IMR-90 (cell line): Measurements from ENCODE around the gene ASB11. TPM values are rescaled to one million over a fixed set of nuclear protein-coding genes. Genes with fewer than 3 reads are reported as not detected.

ENCODE experiments used
- ATAC-seq: fragments of 200-7000 bp; cut with Tn5 transposase; 2 replicates; pipeline ENCODE4 v1.9.1; 2020; ENCODE audit warnings: low read depth, mild to moderate bottlenecking, moderate library complexity
- BruUV-seq: library from RNA; stranded (reverse); fragments of 400-500 nt; replicated peaks from 2 replicates; lab custom pipeline; 2021; lab: Mats Ljungman, UMichigan
- CTCF ChIA-PET: fragments of 300-600 bp; formaldehyde crosslinking; extraction: SDS; loops from one replicate; lab custom pipeline; 2021; ENCODE audit warnings: antibody characterized with exemption; lab: Yijun Ruan, JAX
- POLR2A ChIA-PET: fragments of 300-600 bp; sonication (Branson Sonifier 250); formaldehyde crosslinking; loops from one replicate; lab custom pipeline; 2022; ENCODE audit warnings: antibody characterized with exemption; ENCODE audit not compliant: unreplicated experiment; lab: Charles Lee
- DNase-seq: peaks from one replicate; pipeline ENCODE4 v3.0.0; 2013
- H2AFZ ChIP-seq: replicated peaks from 2 replicates; pipeline ENCODE3; 2013; ENCODE audit warnings: low read length, mild to moderate bottlenecking; ENCODE audit not compliant: poor library complexity
- H2AK5ac ChIP-seq: 2 replicates; pipeline ENCODE4 v1.6.1; 2013; ENCODE audit warnings: low read depth, low read length, inconsistent platforms
- H2AK9ac ChIP-seq: replicated peaks from 2 replicates; pipeline ENCODE3; 2013; ENCODE audit warnings: mild to moderate bottlenecking, low read depth, low read length, moderate library complexity; ENCODE audit not compliant: poor library complexity
- H2BK120ac ChIP-seq: 2 replicates; pipeline ENCODE4 v1.6.1; 2013; ENCODE audit warnings: low read depth, low read length, inconsistent platforms
- H2BK15ac ChIP-seq: 3 replicates; pipeline ENCODE4 v1.6.1; 2013; ENCODE audit warnings: low read depth, low read length, inconsistent platforms
- H2BK20ac ChIP-seq: 2 replicates; pipeline ENCODE4 v1.6.1; 2013; ENCODE audit warnings: low read depth, mild to moderate bottlenecking, inconsistent platforms, low read length, moderate library complexity
- H2BK5ac ChIP-seq: 2 replicates; pipeline ENCODE4 v1.6.1; 2013; ENCODE audit warnings: mild to moderate bottlenecking, low read depth, low read length, inconsistent platforms; ENCODE audit not compliant: poor library complexity, severe bottlenecking
- H3K14ac ChIP-seq: replicated peaks from 2 replicates; pipeline ENCODE4 v1.6.1; 2013; ENCODE audit warnings: low read depth, low read length, inconsistent platforms
- H3K18ac ChIP-seq: 2 replicates; pipeline ENCODE4 v1.6.1; 2013; ENCODE audit warnings: low read depth, low read length, control low read depth
- H3K23ac ChIP-seq: 2 replicates; pipeline ENCODE4 v1.6.1; 2013; ENCODE audit warnings: low read depth, low read length, inconsistent platforms
- H3K27ac ChIP-seq: 2 replicates; pipeline ENCODE4 v1.5.1; 2013; ENCODE audit warnings: mild to moderate bottlenecking, control low read depth, low read length; ENCODE audit not compliant: insufficient read depth
- H3K27me3 ChIP-seq: 2 replicates; pipeline ENCODE4 v1.6.1; 2013; ENCODE audit warnings: low read length; ENCODE audit not compliant: control insufficient read depth, insufficient read depth
- H3K36me3 ChIP-seq: 2 replicates; pipeline ENCODE4 v1.6.1; 2013; ENCODE audit warnings: low read length, mixed read lengths; ENCODE audit not compliant: control insufficient read depth, insufficient read depth
- H3K4ac ChIP-seq: 2 replicates; pipeline ENCODE4 v1.6.1; 2013; ENCODE audit warnings: low read depth, low read length, inconsistent platforms
- H3K4me1 ChIP-seq: 2 replicates; pipeline ENCODE4 v1.6.1; 2013; ENCODE audit warnings: low read length, mixed read lengths; ENCODE audit not compliant: control insufficient read depth, insufficient read depth
- H3K4me2 ChIP-seq: 2 replicates; pipeline ENCODE4 v1.6.1; 2013; ENCODE audit warnings: low read depth, mild to moderate bottlenecking, control low read depth, low read length, moderate library complexity
- H3K4me3 ChIP-seq: 2 replicates; pipeline ENCODE4 v1.5.1; 2013; ENCODE audit warnings: low read depth, mild to moderate bottlenecking, control low read depth, low read length, moderate library complexity; ENCODE audit not compliant: insufficient read depth
- H3K56ac ChIP-seq: 2 replicates; pipeline ENCODE4 v1.6.1; 2013; ENCODE audit warnings: low read length, inconsistent platforms; ENCODE audit not compliant: insufficient read depth; ENCODE audit errors: extremely low read depth
- H3K79me1 ChIP-seq, 2 experiments: 2 replicates each; pipeline ENCODE4 v1.6.1; 2013; ENCODE audit warnings: low read length in 2 of 2, inconsistent platforms in 1 of 2, low read depth in 1 of 2
- H3K9ac ChIP-seq: 2 replicates; pipeline ENCODE4 v1.6.1; 2013; ENCODE audit warnings: low read depth, low read length, control low read depth
- H3K9me1 ChIP-seq: 2 replicates; pipeline ENCODE4 v1.6.1; 2013; ENCODE audit warnings: low read length, inconsistent platforms; ENCODE audit not compliant: insufficient read depth
- H3K9me3 ChIP-seq: 2 replicates; pipeline ENCODE4 v1.6.1; 2013; ENCODE audit warnings: low read length; ENCODE audit not compliant: control insufficient read depth, insufficient read depth
- H4K20me1 ChIP-seq: 2 replicates; pipeline ENCODE4 v1.6.1; 2013; ENCODE audit warnings: low read length, inconsistent platforms; ENCODE audit not compliant: insufficient read depth
- H4K5ac ChIP-seq: 2 replicates; pipeline ENCODE4 v1.6.1; 2013; ENCODE audit warnings: mild to moderate bottlenecking, low read depth, low read length, control low read depth
- H4K8ac ChIP-seq, 2 experiments: 2 replicates each; pipeline ENCODE4 v1.6.1; 2013; ENCODE audit warnings: low read depth in 2 of 2, low read length in 2 of 2, control low read depth in 1 of 2, inconsistent platforms in 1 of 2
- H4K91ac ChIP-seq: 2 replicates; pipeline ENCODE4 v1.6.1; 2013; ENCODE audit warnings: low read depth, low read length, inconsistent platforms; ENCODE audit not compliant: insufficient read depth
- BHLHE40 ChIP-seq: fragments of 150-350 bp; IDR thresholded peaks from 2 replicates; pipeline ENCODE4 v1.6.1; 2016; ENCODE audit warnings: mild to moderate bottlenecking, low read depth, low read length
- CEBPB ChIP-seq: IDR thresholded peaks from 2 replicates; pipeline ENCODE4 v1.6.1; 2012; ENCODE audit warnings: low read depth, low read length, improper control_type of control experiment
- CHD1 ChIP-seq: IDR thresholded peaks from 2 replicates; pipeline ENCODE4 v1.6.1; 2012; ENCODE audit warnings: low read depth, low read length, improper control_type of control experiment
- ELK1 ChIP-seq: fragments of 150-350 bp; IDR thresholded peaks from 2 replicates; pipeline ENCODE4 v1.6.1; 2016; ENCODE audit warnings: low read depth, mild to moderate bottlenecking, low read length, moderate library complexity, borderline replicate concordance
- FOS ChIP-seq: fragments of 150-350 bp; IDR thresholded peaks from 2 replicates; pipeline ENCODE4 v1.6.1; 2016; ENCODE audit warnings: low read depth, low read length
- MAFK ChIP-seq: IDR thresholded peaks from 2 replicates; pipeline ENCODE4 v1.6.1; 2012; ENCODE audit warnings: low read depth, low read length, improper control_type of control experiment
- MAZ ChIP-seq: IDR thresholded peaks from 2 replicates; pipeline ENCODE4 v1.6.1; 2012; ENCODE audit warnings: low read depth, mild to moderate bottlenecking, low read length, improper control_type of control experiment, moderate library complexity, borderline replicate concordance
- MXI1 ChIP-seq: IDR thresholded peaks from 2 replicates; pipeline ENCODE4 v1.6.1; 2012; ENCODE audit warnings: low read depth, mild to moderate bottlenecking, low read length, moderate library complexity, borderline replicate concordance
- NFE2L2 ChIP-seq: fragments of 150-350 bp; IDR thresholded peaks from 2 replicates; pipeline ENCODE4 v1.6.1; 2016; ENCODE audit warnings: low read depth, mild to moderate bottlenecking, low read length
- POLR2A ChIP-seq: IDR thresholded peaks from 2 replicates; pipeline ENCODE4 v1.6.1; 2012; ENCODE audit warnings: mild to moderate bottlenecking, low read depth, low read length
- RAD21 ChIP-seq: IDR thresholded peaks from 2 replicates; pipeline ENCODE4 v1.6.1; 2012; ENCODE audit warnings: low read length, improper control_type of control experiment
- RFX5 ChIP-seq: IDR thresholded peaks from 2 replicates; pipeline ENCODE4 v1.8.0; 2012; ENCODE audit warnings: low read depth, mild to moderate bottlenecking, low read length, moderate library complexity
- SMC3 ChIP-seq: fragments of 150-350 bp; IDR thresholded peaks from 2 replicates; pipeline ENCODE4 v1.6.1; 2016; ENCODE audit warnings: low read depth, mild to moderate bottlenecking, antibody characterized with exemption, low read length, moderate library complexity
- USF2 ChIP-seq: fragments of 150-350 bp; IDR thresholded peaks from 2 replicates; pipeline ENCODE4 v1.6.1; 2017; ENCODE audit warnings: mild to moderate bottlenecking, antibody characterized with exemption, low read length, low read depth
- WGBS, 2 experiments: methylation state at CpG; one replicate each; pipeline versions ENCODE4 v1.1.5 to v1.1.7; 2013; ENCODE audit warnings: missing lambda C conversion rate in 2 of 2; ENCODE audit not compliant: insufficient read length in 1 of 2; ENCODE audit errors: extremely low coverage in 2 of 2; 5-methylcytosine and 5-hydroxymethylcytosine counted together
- dilution Hi-C: fragments of 300-500 bp; cut with HindIII; formaldehyde crosslinking; loops from one replicate; pipeline ENCODE4 v1.14.3; 2018; ENCODE audit warnings: low sequenced_read_pairs; ENCODE audit not compliant: unreplicated experiment
- in situ Hi-C: fragments of 300-500 bp; cut with MboI; formaldehyde crosslinking; loops from 3 replicates; pipeline ENCODE4 v1.14.3; 2019; ENCODE audit warnings: low sequenced_read_pairs, inconsistent platforms, mixed read lengths
- intact Hi-C: fragments of 100-400 bp; cut with micrococcal nuclease; formaldehyde crosslinking; loops from 2 replicates; pipeline ENCODE4 v1.10.0; 2022
- polyA plus RNA-seq, 3 experiments: library from polyadenylated mRNA; depleted of rRNA; stranded (reverse); fragments of >200 nt; gene quantifications; 2 replicates each; pipeline ENCODE4 v1.2.3, GENCODE V29; 2012; ENCODE audit warnings: low replicate concordance in 1 of 3
- total RNA-seq: library from RNA; depleted of rRNA; stranded (reverse); fragments of >200 nt; gene quantifications from 2 replicates; pipeline ENCODE4 v1.2.3, GENCODE V29; 2012
- TF ChIP-seq, protein P1 (sequence below): conservative IDR thresholded peaks from 2 replicates; pipeline ENCODE4 v1.5.1; 2012; ENCODE audit warnings: mild to moderate bottlenecking, low read depth, low read length, improper control_type of control experiment

Gene ASB11
- total and polyA plus RNA-seq, 2 of the 4 experiments (the other 2 are of a cell fraction) = not detected

DNA sequence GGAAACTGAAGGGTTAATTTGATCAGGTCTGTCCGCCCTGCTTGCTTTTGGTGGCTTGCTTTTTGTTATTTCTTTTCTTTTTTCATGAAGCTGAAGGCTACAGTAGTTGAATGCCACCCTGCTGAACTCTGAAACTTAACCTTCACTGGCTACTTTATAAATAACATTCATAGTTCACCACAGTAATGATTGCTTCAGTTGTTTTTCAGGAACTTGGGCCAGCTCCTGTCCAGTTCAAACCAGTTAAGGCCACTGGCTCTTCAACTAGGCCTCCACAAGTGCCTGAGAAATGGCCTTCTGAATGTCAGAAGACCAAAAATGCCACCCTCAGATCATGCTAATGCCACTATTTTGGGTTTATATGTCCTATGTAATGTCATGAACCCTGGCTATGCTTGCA, 37.8 kb downstream of the ASB11 start:
- Histone ChIP-seq H3K27me3 (no peaks in the 10 kb centered on the region), H3K14ac (no peak overlapping the region), H3K56ac (no peak overlapping the region), H2BK120ac (no peak overlapping the region), H3K79me1 (no peaks in the 10 kb centered on the region), H3K9me3 (no peaks in the 10 kb centered on the region), H4K91ac (no peak overlapping the region), H3K9ac (no peak overlapping the region), H3K18ac (no peak overlapping the region), H3K36me3 (no peaks in the 10 kb centered on the region), H4K5ac (no peak overlapping the region), H2AK5ac (no peak overlapping the region), H4K20me1 (no peaks in the 10 kb centered on the region), H3K4me2 (no peak overlapping the region), H3K9me1 (no peaks in the 10 kb centered on the region), H2AFZ (no peak overlapping the region), H3K27ac (no peak overlapping the region), H4K8ac (no peak overlapping the region), H3K4me3 (no peak overlapping the region), H2AK9ac (no peak overlapping the region), H2BK15ac (no peak overlapping the region), H2BK20ac (no peak overlapping the region), H3K23ac (no peak overlapping the region), H3K4me1 (no peaks in the 10 kb centered on the region), H2BK5ac (no peak overlapping the region), H3K4ac (no peak overlapping the region)
- ChIA-PET POLR2A (no interaction called here), CTCF (no interaction called here)
- ATAC-seq = no peak
- no TSS peak for BruUV-seq
- TF ChIP-seq, protein P1, sequence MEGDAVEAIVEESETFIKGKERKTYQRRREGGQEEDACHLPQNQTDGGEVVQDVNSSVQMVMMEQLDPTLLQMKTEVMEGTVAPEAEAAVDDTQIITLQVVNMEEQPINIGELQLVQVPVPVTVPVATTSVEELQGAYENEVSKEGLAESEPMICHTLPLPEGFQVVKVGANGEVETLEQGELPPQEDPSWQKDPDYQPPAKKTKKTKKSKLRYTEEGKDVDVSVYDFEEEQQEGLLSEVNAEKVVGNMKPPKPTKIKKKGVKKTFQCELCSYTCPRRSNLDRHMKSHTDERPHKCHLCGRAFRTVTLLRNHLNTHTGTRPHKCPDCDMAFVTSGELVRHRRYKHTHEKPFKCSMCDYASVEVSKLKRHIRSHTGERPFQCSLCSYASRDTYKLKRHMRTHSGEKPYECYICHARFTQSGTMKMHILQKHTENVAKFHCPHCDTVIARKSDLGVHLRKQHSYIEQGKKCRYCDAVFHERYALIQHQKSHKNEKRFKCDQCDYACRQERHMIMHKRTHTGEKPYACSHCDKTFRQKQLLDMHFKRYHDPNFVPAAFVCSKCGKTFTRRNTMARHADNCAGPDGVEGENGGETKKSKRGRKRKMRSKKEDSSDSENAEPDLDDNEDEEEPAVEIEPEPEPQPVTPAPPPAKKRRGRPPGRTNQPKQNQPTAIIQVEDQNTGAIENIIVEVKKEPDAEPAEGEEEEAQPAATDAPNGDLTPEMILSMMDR = no peak
- TF ChIP-seq MAFK = no peak
- no peak for TF ChIP-seq RFX5
- no peak for TF ChIP-seq FOS
- TF ChIP-seq POLR2A = no peak
- TF ChIP-seq NFE2L2 = no peak
- TF ChIP-seq RAD21 = no peak
- no peak for TF ChIP-seq CHD1
- TF ChIP-seq SMC3 = no peak
- TF ChIP-seq CEBPB = no peak
- no peak for TF ChIP-seq USF2
- TF ChIP-seq MAZ = no peak
- TF ChIP-seq ELK1 = no peak
- TF ChIP-seq BHLHE40 = no peak
- TF ChIP-seq MXI1 = no peak
- dilution Hi-C loops = no loop called here
- in situ Hi-C loops = no loop called here
- WGBS, 2 experiments = no CpG with 5 or more reads among the region's 1 CpG
- intact Hi-C loops = no loop called here
- no peak for DNase-seq
